Fibroblast of skin of left biceps (primary cell): ENCODE measurements around the gene TAF1D.
"Not testable (repeated sequence)": the region's sequence is repeated elsewhere in the genome, so short reads cannot be mapped to it uniquely, and the experiment has no call there.

Experiments
- DNase-seq, 2 experiments: peaks; one replicate each; pipeline ENCODE4 v3.0.0-alpha.2; 2013; ENCODE audit warnings: low read depth in 2 of 2

The TAF1D gene, protein sequence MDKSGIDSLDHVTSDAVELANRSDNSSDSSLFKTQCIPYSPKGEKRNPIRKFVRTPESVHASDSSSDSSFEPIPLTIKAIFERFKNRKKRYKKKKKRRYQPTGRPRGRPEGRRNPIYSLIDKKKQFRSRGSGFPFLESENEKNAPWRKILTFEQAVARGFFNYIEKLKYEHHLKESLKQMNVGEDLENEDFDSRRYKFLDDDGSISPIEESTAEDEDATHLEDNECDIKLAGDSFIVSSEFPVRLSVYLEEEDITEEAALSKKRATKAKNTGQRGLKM

DNA sequence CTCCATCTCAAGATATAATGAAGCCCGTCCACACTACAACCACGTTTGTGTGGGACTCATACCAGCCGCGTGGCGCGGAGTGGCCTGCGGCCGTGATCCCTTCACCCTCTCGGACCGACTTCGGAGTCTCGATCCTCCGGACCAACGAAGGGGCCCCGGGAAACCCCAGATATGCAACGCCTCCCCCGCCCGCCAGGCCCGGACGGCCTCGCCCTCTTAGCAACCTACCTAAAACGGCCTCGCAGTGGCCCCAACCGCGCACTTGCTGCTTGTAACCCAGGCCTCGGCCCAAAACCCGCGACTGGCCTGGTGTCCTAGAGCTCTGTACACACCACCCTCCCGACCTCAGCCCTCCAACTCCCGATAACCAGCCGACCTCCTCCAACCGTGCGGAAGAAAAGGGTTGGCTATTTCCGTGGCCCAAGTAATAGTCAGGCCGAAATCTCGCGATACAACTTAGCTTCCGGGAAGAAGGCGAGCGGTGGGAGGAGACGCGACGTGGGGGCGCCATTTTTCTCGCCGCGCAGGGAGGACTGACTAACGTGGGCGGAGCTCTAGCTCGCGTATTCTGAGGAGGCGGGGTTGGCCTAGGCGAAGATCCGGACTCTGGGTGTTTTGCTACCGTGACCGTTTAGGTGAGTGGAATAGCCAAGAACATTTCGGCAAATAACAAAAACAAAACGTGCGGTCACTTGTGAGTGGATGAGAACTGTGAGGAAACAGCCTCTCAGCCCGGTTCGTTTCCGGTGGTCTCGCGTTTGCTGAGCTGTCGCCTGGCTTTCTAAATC, at the start of gene TAF1D, which contains the start of gene C11orf54:
TAF1D (minus strand) TSS at position 402 of the 788 bp plus-strand sequence. CDS start 2,191 bp downstream, outside the sequence.
C11orf54 (plus strand) TSS at position 579 of the 788 bp plus-strand sequence. CDS start 5,722 bp downstream, outside the sequence.
- peak; percentile 95 for DNase-seq

DNA sequence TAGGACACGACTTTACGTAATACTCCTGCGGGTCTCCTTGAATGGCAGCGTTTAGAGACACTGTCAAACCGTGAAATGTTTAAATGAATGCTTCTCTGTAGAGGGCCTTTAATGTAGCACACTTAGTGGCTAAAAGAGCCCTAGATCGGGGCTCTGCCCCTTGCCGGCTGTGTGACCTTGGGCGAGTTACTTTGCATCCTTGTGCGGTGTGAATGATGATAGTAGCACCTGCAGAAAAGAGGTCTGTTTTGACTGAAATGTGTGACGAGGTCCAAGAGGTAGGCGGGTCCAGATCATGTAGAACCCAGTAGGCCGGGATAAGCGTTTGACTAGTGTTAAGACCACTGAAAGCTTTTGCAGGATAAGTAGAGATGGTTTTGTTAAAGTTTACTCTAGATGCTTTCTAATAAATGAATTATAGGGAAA, 43.7 kb upstream of the TAF1D start:
- DNase-seq, result no peak

- DNase-seq, result peak; percentile 71 to 79
Observed at GRCh38 chr11:93784145-93784934, 43.0 kb upstream of the TAF1D start, which contains the start of gene MED17. TSS of gene MED17 (plus strand) at chr11:93784282. CDS start at chr11:93784514, 232 bp downstream.

GRCh38 chr11:93783765-93784144, 42.5 kb upstream of the TAF1D start:
- DNase-seq, result no peak

GRCh38 chr11:93783362-93783761, 42.1 kb upstream of the TAF1D start:
- no peak for DNase-seq

- DNase-seq, result no peak
Observed at GRCh38 chr11:93775289-93775688, 34.0 kb upstream of the TAF1D start.

DNA sequence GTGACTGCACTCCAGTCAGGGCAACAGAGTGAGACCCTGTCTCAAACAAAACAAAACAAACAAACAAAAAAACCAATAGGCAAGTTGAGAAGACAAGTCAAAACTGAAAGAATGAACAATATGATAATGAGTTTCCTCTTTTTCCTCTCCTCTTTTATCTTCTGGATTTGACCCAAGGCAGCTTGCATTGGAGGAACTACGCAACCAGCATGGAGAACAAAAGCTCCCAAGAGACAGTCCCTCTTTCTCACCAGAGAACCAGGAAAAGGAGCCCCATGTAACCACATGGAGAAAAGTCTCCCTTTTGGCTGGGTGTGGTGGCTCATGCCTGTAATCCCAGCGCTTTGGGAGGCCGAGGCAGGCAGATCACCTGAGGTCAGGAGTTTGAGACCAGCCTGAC, 33.3 kb upstream of the TAF1D start:
- DNase-seq, result not testable (repeated sequence)

DNA sequence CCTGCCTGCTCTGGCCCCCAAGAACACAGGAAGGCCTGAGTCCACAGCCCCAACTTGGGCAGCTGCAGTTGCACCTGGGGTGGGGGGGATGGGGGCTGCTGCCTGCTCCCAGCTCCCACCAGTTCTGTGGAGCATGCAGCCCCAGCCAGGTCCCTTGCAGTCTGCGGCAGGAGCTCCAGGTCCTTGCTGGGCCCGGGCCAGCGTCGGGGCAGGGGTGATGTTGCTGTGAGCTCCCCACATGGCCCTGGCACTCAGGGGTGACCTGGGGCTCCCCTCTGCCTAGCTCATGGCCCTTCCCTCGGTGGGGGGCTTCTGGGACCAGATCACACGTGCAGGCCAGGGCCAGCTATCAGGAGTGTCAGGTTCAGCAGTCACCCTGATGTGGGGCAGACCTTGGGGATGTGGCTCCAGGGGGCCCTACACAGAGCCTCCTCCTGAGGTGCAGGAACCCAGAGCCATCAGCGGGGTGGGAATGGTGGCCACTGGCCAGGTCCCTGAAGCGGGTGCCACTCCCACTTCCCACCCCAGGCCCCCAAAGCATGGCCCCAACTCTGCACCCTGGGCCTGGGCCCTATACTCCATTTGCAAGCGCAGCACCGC, 32.4 kb upstream of the TAF1D start:
- DNase-seq, result no peak

- no peak for DNase-seq
Observed at GRCh38 chr11:93773045-93773477, 31.8 kb upstream of the TAF1D start.

DNA sequence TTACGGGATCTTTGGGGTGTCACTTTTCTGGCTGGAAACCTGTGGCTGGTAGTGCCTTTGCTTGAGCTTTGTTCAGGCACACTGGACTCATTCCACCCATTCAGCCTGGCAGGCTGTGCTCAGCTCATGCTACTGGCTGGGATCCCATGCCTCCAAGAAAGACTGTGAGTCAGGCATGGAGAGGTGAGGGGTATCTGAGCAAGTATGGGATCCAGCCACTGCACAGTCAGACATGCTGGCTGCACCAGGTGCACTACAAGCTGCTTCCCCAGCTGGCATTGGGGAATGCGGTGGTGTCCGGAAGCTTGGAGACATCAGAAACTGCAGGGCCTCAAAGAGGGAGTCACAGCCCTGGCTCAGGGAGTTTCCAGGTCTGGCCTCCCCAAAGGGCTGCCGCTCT, 30.8 kb upstream of the TAF1D start:
- DNase-seq, result no peak

- no peak for DNase-seq
Observed at GRCh38 chr11:93770160-93770559, 28.9 kb upstream of the TAF1D start.

DNA sequence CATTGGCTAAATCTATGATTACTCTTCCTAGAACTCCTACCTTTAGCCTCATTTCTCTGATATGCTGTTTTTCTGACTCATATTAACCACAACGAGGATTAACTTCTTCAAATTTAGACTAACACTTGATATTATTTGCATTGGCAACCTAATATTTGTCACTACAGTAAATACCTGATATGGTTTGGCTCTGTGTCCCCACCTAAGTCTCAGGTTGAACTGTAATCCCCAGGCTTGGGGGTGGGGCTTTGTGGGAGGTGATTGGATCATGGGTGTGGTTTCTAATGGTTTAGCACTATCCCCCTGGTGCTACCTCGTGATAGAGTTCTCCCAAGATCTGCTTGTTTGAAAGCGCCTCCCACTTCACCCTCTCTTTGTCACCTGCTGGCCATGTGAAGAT, 25.7 kb upstream of the TAF1D start:
- DNase-seq, result no peak

GRCh38 chr11:93766504-93766903, 25.2 kb upstream of the TAF1D start:
- no peak for DNase-seq

- DNase-seq, result no peak
Observed at GRCh38 chr11:93765551-93765950, 24.3 kb upstream of the TAF1D start.

GRCh38 chr11:93761910-93762309, 20.6 kb upstream of the TAF1D start:
- no peak for DNase-seq

GRCh38 chr11:93759123-93759522, 17.8 kb upstream of the TAF1D start:
- not testable (repeated sequence) for DNase-seq

DNA sequence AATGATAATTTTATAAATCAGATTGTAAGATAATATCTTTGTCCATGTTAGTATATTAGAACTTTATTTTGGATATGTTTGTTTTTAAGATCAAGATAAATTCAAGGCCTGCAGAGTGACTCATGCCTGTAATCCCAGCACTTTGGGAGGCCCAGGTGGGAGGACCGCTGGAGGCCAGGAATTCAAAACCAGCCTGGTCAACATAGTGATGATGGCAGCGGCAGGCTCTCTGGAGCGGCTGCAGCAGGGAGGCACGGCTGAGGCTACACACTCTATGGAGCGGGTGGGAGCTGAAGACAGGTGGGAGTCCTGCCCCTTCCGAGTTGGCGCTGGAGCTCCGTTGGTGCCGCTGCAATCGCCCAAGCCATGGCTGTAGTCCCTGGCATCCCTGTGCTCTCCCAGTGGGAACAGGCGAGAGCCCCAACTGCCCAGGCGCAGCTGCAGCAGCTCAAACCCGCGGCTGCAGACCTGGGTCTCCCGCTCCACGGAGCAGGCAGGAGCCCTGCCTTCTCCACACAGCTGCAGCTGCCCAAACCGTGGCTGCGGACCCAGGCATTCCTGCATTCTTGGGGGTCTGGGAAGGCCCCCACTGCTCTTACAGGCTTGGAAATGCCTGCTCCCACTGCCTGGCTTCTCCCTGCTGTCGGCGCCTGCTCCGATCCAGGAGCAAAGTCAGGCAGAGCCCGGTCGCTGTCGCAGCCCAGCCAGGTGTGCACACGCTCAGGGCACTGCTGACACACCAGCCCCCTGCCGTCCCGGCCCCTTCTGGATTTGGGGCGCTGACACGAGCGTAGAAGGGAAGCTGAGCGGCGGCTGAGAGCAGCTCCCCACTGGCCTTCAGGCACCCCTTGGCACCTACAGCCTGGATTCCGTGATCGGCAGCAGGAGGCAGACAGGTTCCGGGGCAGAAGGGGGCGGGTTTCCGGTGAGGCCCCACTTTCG, 16.9 kb upstream of the TAF1D start:
- no peak for DNase-seq

DNA sequence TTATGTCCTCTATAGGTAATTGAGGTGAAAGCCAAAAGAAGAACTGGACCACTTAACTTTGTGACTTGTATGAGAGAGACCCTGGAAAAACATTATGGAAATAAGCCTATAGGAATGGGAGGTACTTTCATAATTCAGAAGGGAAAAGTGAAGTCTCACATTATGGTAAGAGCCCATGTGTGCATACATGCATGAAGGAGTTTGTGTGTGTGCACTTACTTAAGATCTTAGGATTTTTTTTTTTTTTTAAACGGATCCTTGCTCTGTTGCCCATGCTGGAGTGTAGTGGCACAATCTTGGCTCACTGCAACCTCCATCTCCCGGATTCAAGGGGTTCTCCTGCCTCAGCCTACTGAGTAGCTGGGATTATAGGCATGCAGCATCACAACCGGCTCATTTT, 16.0 kb upstream of the TAF1D start:
- DNase-seq, result no peak

DNA sequence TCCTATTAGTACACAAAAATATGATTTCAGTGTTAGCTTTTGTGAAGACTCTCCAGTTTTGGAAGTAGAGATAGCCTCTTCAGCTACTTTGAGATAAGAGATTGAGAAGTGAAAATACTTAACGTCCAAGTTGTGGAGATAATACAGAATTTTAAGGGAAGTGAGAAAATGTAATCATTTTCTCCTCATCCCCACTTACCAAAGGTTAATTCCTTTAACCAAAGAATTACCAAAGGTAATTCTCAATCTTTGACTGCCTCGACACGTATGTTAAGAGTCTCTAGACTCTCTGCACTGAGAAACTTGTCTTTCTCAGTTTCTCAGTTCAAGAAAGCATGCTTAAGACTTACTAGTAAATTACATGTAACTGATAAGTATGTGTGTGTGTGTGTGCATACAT, 15.5 kb upstream of the TAF1D start:
- DNase-seq, result no peak

DNA sequence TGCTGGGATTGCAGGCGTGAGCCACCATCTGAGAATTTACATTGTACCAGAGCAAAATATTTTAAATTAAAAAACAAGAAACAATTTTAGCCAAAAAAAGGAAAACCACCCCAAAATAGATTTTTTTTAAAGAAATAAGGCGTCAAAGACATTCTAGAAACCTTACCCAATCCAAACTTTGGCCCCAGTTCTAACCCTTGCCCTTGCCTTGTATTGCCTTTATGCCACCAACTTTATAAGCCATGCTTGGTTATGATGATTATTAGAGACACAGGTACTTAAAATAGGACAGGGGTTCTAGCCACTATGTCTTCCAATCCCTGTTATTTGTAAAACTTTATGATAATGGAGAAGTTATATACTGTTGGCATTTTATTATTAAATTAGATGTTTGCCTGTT, 11.9 kb upstream of the TAF1D start:
- no peak for DNase-seq

DNA sequence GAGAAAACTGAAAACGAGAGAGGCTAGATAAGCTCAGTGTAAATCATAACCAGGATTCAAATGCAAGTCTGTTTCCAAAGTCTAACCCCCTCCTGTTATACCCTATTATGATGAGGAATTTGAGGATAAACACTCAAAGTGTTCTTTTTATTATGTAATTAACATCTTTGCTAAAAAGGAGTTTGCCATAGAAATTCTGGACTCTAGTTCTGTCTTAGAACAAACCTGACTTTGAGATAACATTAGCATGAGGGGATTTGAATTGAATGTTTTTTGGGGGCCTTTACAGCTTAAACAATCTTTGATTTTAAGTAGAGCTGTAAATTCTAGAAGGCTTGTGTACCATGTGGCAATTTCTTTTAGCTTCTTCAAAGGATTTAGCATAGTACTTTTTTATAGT, 9.7 kb upstream of the TAF1D start:
- DNase-seq, result no peak
